Esophagus squamous epithelium (tissue), 4 donors: Measurements from ENCODE around the gene SLC19A1.

Experiments used
- CTCF ChIP-seq, 6 experiments: fragments of 450-650 bp in 4 of 6; fragments of 200-600 bp in 2 of 6; sonication (generic) in 2 of 6; IDR thresholded peaks; one replicate each; pipeline ENCODE4 v1.5.1; 2016 to 2019; ENCODE audit warnings: antibody characterized with exemption in 6 of 6, mild to moderate bottlenecking in 4 of 6, moderate library complexity in 4 of 6
- POLR2A ChIP-seq, 4 donors: fragments of 450-650 bp; IDR thresholded peaks; one replicate each; pipeline ENCODE4 v1.6.1; 2017; ENCODE audit warnings: antibody characterized with exemption in 4 of 4, mild to moderate bottlenecking in 4 of 4, moderate library complexity in 3 of 4

DNA sequence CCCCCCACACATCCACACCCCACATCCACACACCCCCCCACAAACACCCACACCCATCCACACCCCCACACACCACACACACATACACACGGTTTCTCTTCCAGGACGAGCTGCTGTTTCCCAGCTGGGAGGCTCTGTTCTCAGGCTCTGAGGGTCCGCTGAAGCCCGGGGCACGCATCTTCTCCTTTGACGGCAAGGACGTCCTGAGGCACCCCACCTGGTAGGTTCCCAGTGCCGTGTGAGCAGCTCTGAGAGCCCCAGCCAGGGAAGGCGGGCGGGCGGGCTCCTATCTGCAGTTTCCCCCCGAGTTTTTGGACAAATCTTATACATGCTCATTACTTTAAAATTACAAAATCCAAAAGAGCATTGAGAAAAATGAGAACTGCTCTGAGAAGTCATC is 31.2 kb downstream of the SLC19A1 start:
- TF ChIP-seq POLR2A (IDR thresholded peaks at IDR 0.05): no peak
- TF ChIP-seq CTCF (IDR thresholded peaks at IDR 0.05): no peak
